Activated CD8-positive, alpha-beta memory T cell treated with anti-CD3 and anti-CD28 coated beads, Interleukin-2, amount 50 U/mL, for 48 hours (primary cell): ENCODE results near the gene NUDT4.
"Not testable (repeated sequence)": the region's sequence is repeated elsewhere in the genome, so short reads cannot be mapped to it uniquely, and the experiment has no call there.

Experiments used
- DNase-seq: peaks from one replicate; pipeline ENCODE4 v3.0.0-alpha.2; 2020

NUDT4 gene

GRCh38 chr12:93369505-93369904, 8.2 kb upstream of the NUDT4 start:
- no peak for DNase-seq

- DNase-seq, result no peak
These were observed 6.8 kb upstream of the NUDT4 start for GRCh38 chr12:93370947-93371346.

GRCh38 chr12:93373961-93374656, 3.6 kb upstream of the NUDT4 start:
- no peak for DNase-seq

GRCh38 chr12:93375906-93376305, 1.8 kb upstream of the NUDT4 start:
- no peak for DNase-seq

GRCh38 chr12:93376436-93377251, 1.1 kb upstream of the NUDT4 start:
- DNase-seq, result no peak

GRCh38 chr12:93378196-93378997, 672 bp downstream of the NUDT4 start:
- DNase-seq, result peak; percentile 77

- no peak for DNase-seq
These were observed 1.2 kb downstream of the NUDT4 start for GRCh38 chr12:93378998-93379325.

GRCh38 chr12:93379326-93379980, 1.7 kb downstream of the NUDT4 start:
- no peak for DNase-seq

- DNase-seq, result no peak
These were observed 2.2 kb downstream of the NUDT4 start for GRCh38 chr12:93379981-93380361.

- no peak for DNase-seq
These were observed 2.9 kb downstream of the NUDT4 start for GRCh38 chr12:93380480-93381121.

- DNase-seq, result no peak
These were observed 3.6 kb downstream of the NUDT4 start for GRCh38 chr12:93381161-93381975.

GRCh38 chr12:93381976-93382437, 4.3 kb downstream of the NUDT4 start:
- not testable (repeated sequence) for DNase-seq

GRCh38 chr12:93387780-93388179, 10.1 kb downstream of the NUDT4 start:
- DNase-seq, result no peak

- DNase-seq, result no peak
These were observed 12.3 kb downstream of the NUDT4 start for GRCh38 chr12:93390031-93390430.

- no peak for DNase-seq
These were observed 13.0 kb downstream of the NUDT4 start for GRCh38 chr12:93390549-93391297.

GRCh38 chr12:93393425-93393824, 15.7 kb downstream of the NUDT4 start:
- no peak for DNase-seq

GRCh38 chr12:93397412-93397811, 19.7 kb downstream of the NUDT4 start:
- no peak for DNase-seq

GRCh38 chr12:93399183-93399863, 21.6 kb downstream of the NUDT4 start:
- not testable (repeated sequence) for DNase-seq

- no peak for DNase-seq
These were observed 24.9 kb downstream of the NUDT4 start for GRCh38 chr12:93402333-93403311.
